Lung (tissue), 16 donors: Measurements from ENCODE around the gene TFB2M. TPM values are rescaled to one million over a fixed set of nuclear protein-coding genes. Genes with fewer than 3 reads are reported as not detected.

ENCODE experiments used
- ATAC-seq: fragments of 200-7000 bp; cut with Tn5 transposase; one replicate; pipeline ENCODE4 v1.9.1; 2020; ENCODE audit warnings: moderate number of reproducible peaks; ENCODE audit not compliant: insufficient read depth, low FRiP score
- DNase-seq, 3 donors: peaks; one replicate each; pipeline ENCODE4 v3.0.0-alpha.2; 2013 to 2017
- H3K27ac ChIP-seq, 2 donors: one replicate each; pipeline ENCODE4 v1.5.1; 2013; ENCODE audit warnings: mild to moderate bottlenecking in 2 of 2, moderate library complexity in 2 of 2, control low read depth in 1 of 2, inconsistent platforms in 1 of 2, low read depth in 1 of 2, low read length in 1 of 2
- H3K27me3 ChIP-seq, 3 donors: one replicate each; pipeline ENCODE4 v1.5.1; 2013; ENCODE audit warnings: low read length in 2 of 3; ENCODE audit not compliant: control insufficient read depth in 3 of 3, insufficient read depth in 3 of 3
- H3K36me3 ChIP-seq, 4 donors: one replicate each; pipeline ENCODE4 v1.5.1; 2013; ENCODE audit warnings: low read length in 4 of 4, mild to moderate bottlenecking in 1 of 4, moderate library complexity in 1 of 4; ENCODE audit not compliant: control insufficient read depth in 4 of 4, insufficient read depth in 4 of 4
- H3K4me1 ChIP-seq, 5 donors: one replicate each; pipeline ENCODE4 v1.5.1; 2013; ENCODE audit warnings: low read length in 5 of 5, mild to moderate bottlenecking in 2 of 5, moderate library complexity in 1 of 5; ENCODE audit not compliant: control insufficient read depth in 5 of 5, insufficient read depth in 5 of 5
- H3K4me3 ChIP-seq: one replicate; pipeline ENCODE4 v1.5.1; 2013; ENCODE audit warnings: mild to moderate bottlenecking, control low read depth, moderate library complexity
- H3K9ac ChIP-seq, 2 donors: one replicate each; pipeline ENCODE4 v1.5.1; 2013; ENCODE audit warnings: low read length in 2 of 2, control low read depth in 1 of 2; ENCODE audit not compliant: insufficient read depth in 1 of 2
- H3K9me3 ChIP-seq, 4 donors: one replicate each; pipeline ENCODE4 v1.5.1; 2013; ENCODE audit warnings: low read length in 3 of 4, mild to moderate bottlenecking in 1 of 4, moderate library complexity in 1 of 4; ENCODE audit not compliant: control insufficient read depth in 4 of 4, insufficient read depth in 3 of 4
- CTCF ChIP-seq: IDR thresholded peaks from 2 replicates; pipeline ENCODE4 v1.5.1; 2012; ENCODE audit warnings: mild to moderate bottlenecking; ENCODE audit errors: control extremely low read depth, extremely low read depth
- WGBS, 2 donors: extraction: QIAGEN DNeasy Blood & Tissue Kit; methylation state at CpG; one replicate each; pipeline ENCODE4 v1.1.7; 2013; 5-methylcytosine and 5-hydroxymethylcytosine counted together
- long read RNA-seq, 5 donors: transcript quantifications; one replicate each; lab custom pipeline, GENCODE V29; 2026
- polyA plus RNA-seq, 2 donors: library from polyadenylated mRNA; stranded (reverse); fragments of 200-250 nt; gene quantifications; one replicate each; pipeline ENCODE4 v1.2.1, GENCODE V29; 2013
- total RNA-seq, 2 donors: library from RNA; depleted of rRNA in 1 of 2; stranded (reverse); fragments of >200 nt in 1 of 2; gene quantifications; one replicate each; pipeline ENCODE4 v1.2.1, GENCODE V29; 2014 to 2021
- donor health status: control.
- donor health status: control.
- donor health status: Bipolar disorder and iron deficiency.
- donor health status: healthy.
- donor health status: DM: yes; HTN: yes; CAD: no.

The TFB2M gene, protein sequence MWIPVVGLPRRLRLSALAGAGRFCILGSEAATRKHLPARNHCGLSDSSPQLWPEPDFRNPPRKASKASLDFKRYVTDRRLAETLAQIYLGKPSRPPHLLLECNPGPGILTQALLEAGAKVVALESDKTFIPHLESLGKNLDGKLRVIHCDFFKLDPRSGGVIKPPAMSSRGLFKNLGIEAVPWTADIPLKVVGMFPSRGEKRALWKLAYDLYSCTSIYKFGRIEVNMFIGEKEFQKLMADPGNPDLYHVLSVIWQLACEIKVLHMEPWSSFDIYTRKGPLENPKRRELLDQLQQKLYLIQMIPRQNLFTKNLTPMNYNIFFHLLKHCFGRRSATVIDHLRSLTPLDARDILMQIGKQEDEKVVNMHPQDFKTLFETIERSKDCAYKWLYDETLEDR
- total RNA-seq (10 to 100 TPM; 10.4 to 13.3 TPM), polyA plus RNA-seq (10 to 100 TPM in 1 of 2 donors, 1 to 10 TPM in 1; 5.5 to 11.2 TPM)
- long read RNA-seq, donor 1, transcript TFB2M-201 (8 exons, 1,848 nt): major isoform, 10 of 10 reads
- long read RNA-seq, donor 1, partial matches to known transcripts: 0 of 10 reads
- long read RNA-seq, donor 1, other reads (novel, unspliced or antisense): 0 of 10 reads
- long read RNA-seq, donor 2, partial matches to known transcripts: 0 of 2 reads
- long read RNA-seq, donor 2, other reads (novel, unspliced or antisense): 0 of 2 reads
- long read RNA-seq, donor 3, partial matches to known transcripts: 0 of 3 reads
- long read RNA-seq, donor 3, other reads (novel, unspliced or antisense): 0 of 3 reads
- long read RNA-seq, donor 4, partial matches to known transcripts: 0 of 3 reads
- long read RNA-seq, donor 4, other reads (novel, unspliced or antisense): 0 of 3 reads
- long read RNA-seq, donor 5, transcript TFB2M-201 (8 exons, 1,848 nt): major isoform, 11 of 11 reads
- long read RNA-seq, donor 5, partial matches to known transcripts: 0 of 11 reads
- long read RNA-seq, donor 5, other reads (novel, unspliced or antisense): 0 of 11 reads

GRCh38 chr1:246566128-246566812, at the start of gene TFB2M, which contains the start of gene CNST:
Gene TFB2M, minus strand, starts transcription at chr1:246566261. Its CDS starts 123 bp downstream, at chr1:246566138.
Gene CNST, plus strand, starts transcription at chr1:246566456. Its CDS starts 25,107 bp downstream, at chr1:246591563.
- peak within 1 kb of the TSS; percentile 59 to 87 for H3K9ac ChIP-seq
- no peaks in the 10 kb centered on the region for H3K27me3 ChIP-seq
- no peak for TF ChIP-seq CTCF
- H3K36me3 ChIP-seq: peaks cover 0 to 7% (median 3%) of the 10 kb centered on the region in 4 donors
- no peaks in the 10 kb centered on the region for H3K9me3 ChIP-seq
- peak within 1 kb of the TSS; percentile 93 to 95 for H3K27ac ChIP-seq
- 0 to 1% methylated on average over 57 to 61 of the region's 62 CpGs for WGBS, 2 donors
- ATAC-seq: peak; percentile 99
- H3K4me3 ChIP-seq: peak within 1 kb of the TSS; percentile 81
- peaks cover 5 to 21% (median 7%) of the 10 kb centered on the region in 5 donors for H3K4me1 ChIP-seq
- DNase-seq: peak; percentile 98 to 100 (median 99)

GRCh38 chr1:246613096-246613758, 47.2 kb upstream of the TFB2M start:
- ATAC-seq (no peak), DNase-seq (no peak)
- WGBS, 2 donors: 77 to 82% methylated on average over 6 of the region's 6 CpGs
- Histone ChIP-seq H3K27ac (no peak overlapping the region), H3K9me3 (no peaks in the 10 kb centered on the region), H3K27me3 (no peaks in the 10 kb centered on the region), H3K36me3 (no peaks in the 10 kb centered on the region), H3K4me1 (peaks cover 0 to 22% (median 0%) of the 10 kb centered on the region in 5 donors), H3K4me3 (no peak overlapping the region), H3K9ac (no peak overlapping the region)
- no peak for TF ChIP-seq CTCF

DNA sequence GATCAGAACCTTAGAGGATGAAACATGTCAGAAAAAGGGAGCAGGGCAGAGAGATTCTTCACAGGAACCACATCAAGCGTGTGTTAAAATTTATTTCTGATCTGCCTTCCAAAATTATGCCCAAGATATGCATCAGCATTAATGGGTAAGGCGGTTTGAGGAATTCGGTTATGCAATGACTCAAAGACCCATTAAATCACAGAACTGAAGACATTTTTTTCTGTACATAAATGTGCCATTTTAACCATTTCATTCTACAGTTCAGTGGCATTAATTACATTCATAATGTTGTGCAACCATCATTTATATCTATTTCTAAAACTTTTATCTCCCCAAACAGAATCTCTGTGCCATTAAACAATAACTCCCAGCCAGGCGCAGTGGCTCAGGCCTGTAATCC, 43.6 kb upstream of the TFB2M start:
- peaks cover 0 to 13% (median 0%) of the 10 kb centered on the region in 5 donors for H3K4me1 ChIP-seq
- no peak overlapping the region for H3K4me3 ChIP-seq
- H3K27ac ChIP-seq: peak overlapping the region; percentile 61 to 82
- no peak overlapping the region for H3K9ac ChIP-seq
- no peaks in the 10 kb centered on the region for H3K36me3 ChIP-seq
- H3K9me3 ChIP-seq: peaks cover 0 to 2% (median 0%) of the 10 kb centered on the region in 4 donors
- ATAC-seq: no peak
- no peaks in the 10 kb centered on the region for H3K27me3 ChIP-seq
- no peak for DNase-seq
- TF ChIP-seq CTCF: no peak
- 48 to 69% methylated on average over 4 of the region's 4 CpGs for WGBS, 2 donors
